ENCODE results near the gene PTPRD.

GRCh38 chr9:9186086-9186485 is 1426.7 kb downstream of the PTPRD start:
- TF ChIP-seq EZH2 (IDR thresholded peaks at IDR 0.05) (no peak), CTCF (IDR thresholded peaks at IDR 0.05 in 2 of 3, conservative IDR thresholded peaks at IDR 0.05 in 1 of 3; ENCODE audit: borderline replicate concordance in 1 of 3, insufficient read depth in 1 of 3, low read depth in 2 of 3, low read length in 2 of 3) (no peak), SRF (IDR thresholded peaks at IDR 0.05; ENCODE audit: low read depth) (no peak), POLR2AphosphoS5 (IDR thresholded peaks at IDR 0.05; ENCODE audit: low read depth, low read length) (no peak), POLR2A (IDR thresholded peaks at IDR 0.05; ENCODE audit: borderline replicate concordance, extremely low read depth, insufficient read depth, insufficient read length) (no peak), FOSL1 (IDR thresholded peaks at IDR 0.05; ENCODE audit: low read depth) (no peak)
